OCI-LY7 (cell line): ENCODE data around the gene VAT1.

Experiments used
- CTCF ChIP-seq: fragments of 200-600 bp; sonication (generic); conservative IDR thresholded peaks from 2 replicates; pipeline ENCODE4 v1.5.1; 2014; ENCODE audit warnings: mild to moderate bottlenecking, antibody characterized with exemption, low read length, moderate library complexity, mixed read lengths
- EZH2phosphoT487 ChIP-seq: fragments of 200-600 bp; sonication (generic); IDR thresholded peaks from 2 replicates; pipeline ENCODE4 v1.6.1; 2018; ENCODE audit warnings: low read depth, borderline replicate concordance, mild to moderate bottlenecking, mixed run types, antibody characterized with exemption, low read length, moderate library complexity, mixed read lengths

- TF ChIP-seq CTCF (no peak), EZH2phosphoT487 (no peak)
Observed at GRCh38 chr17:42997390-42997983, 24.7 kb downstream of the VAT1 start.
